Posterior vena cava (tissue), 2 donors: ENCODE results near the gene PEX26. TPM values are rescaled to one million over a fixed set of nuclear protein-coding genes. Genes with fewer than 3 reads are reported as not detected.
A peak's percentile ranks its signal among the peaks of the same experiment; 100 is the strongest.
"Not testable (repeated sequence)": the region's sequence is repeated elsewhere in the genome, so short reads cannot be mapped to it uniquely, and the experiment has no call there.

Experiments used
- DNase-seq: peaks from one replicate; pipeline ENCODE4 v3.0.0-alpha.2; 2020; ENCODE audit warnings: low spot score
- intact Hi-C, 2 donors: fragments of 100-400 bp; cut with DNase I; formaldehyde crosslinking; loops; one replicate each; pipeline versions ENCODE4 v1.14.1 to v1.14.2; 2022 to 2023
- long read RNA-seq, 2 donors: library from polyadenylated mRNA; unstranded; transcript quantifications; one replicate each; pipeline ENCODE4 v2.0.0, GENCODE V29; 2020 to 2021
- total RNA-seq, 2 donors: library from RNA; stranded (reverse); fragmentation: NEBNext Ultra II Directional; extraction: Animal tissue kit (Norgen Biotek cat#: 25700); gene quantifications; one replicate each; pipeline ENCODE4 v1.2.1, GENCODE V29; 2021
- donor health status: DM: yes; HTN: yes; CAD: no.
- donor health status: DM: yes; HTN: yes; CAD: no.

Gene PEX26
- 10 to 100 TPM; 25.5 to 28.5 TPM for total RNA-seq
- long read RNA-seq, donor 1, partial matches to known transcripts, result 0 of 2 reads
- long read RNA-seq, donor 1, other reads (novel, unspliced or antisense), result 1 of 2 reads
- long read RNA-seq, donor 2, partial matches to known transcripts, result 1 of 6 reads
- long read RNA-seq, donor 2, other reads (novel, unspliced or antisense), result 2 of 6 reads

DNA sequence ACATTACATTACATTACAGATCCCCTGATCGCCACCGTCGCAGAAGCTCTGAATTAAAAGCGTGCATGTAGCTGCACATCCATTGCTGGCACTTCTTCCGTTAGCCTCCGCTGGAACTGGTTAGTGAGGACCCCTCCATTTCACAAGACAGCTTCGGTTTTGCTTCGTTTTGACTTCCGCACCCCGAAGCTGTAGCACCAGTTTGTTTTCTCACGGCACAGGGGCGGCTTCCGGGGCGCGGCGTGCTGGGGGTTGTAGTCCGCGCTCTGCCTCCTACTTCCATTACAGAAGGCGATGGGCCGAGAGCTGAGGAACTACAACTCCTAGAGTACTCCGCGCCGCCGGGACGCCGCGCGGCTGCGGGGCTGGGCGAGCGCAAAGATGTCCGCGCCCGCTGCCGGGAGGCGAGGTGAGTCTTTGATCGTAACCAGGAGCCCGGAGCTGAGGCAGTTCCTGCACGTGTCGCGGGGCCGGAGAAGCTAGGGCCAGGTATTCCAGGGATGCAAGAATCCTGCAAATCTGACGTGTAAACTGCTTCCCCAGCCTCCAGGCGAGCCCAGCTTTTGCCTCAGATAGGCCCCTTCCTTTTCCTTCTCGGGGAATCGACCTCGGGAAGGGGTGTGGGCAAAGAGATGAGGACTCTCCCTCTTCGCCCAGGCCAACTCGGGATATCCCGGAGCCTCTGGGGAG, at the start of gene PEX26:
PEX26 (plus strand) TSS at position 352 of the 690 bp plus-strand sequence. CDS start 387 bp downstream, outside the sequence.
- intact Hi-C loops, result loop anchor here (2.0 to 10.0 kb wide), 5 partner anchors 165 to 321 kb away; no protein-coding TSS in a partner anchor
- DNase-seq, result peak; percentile 98

DNA sequence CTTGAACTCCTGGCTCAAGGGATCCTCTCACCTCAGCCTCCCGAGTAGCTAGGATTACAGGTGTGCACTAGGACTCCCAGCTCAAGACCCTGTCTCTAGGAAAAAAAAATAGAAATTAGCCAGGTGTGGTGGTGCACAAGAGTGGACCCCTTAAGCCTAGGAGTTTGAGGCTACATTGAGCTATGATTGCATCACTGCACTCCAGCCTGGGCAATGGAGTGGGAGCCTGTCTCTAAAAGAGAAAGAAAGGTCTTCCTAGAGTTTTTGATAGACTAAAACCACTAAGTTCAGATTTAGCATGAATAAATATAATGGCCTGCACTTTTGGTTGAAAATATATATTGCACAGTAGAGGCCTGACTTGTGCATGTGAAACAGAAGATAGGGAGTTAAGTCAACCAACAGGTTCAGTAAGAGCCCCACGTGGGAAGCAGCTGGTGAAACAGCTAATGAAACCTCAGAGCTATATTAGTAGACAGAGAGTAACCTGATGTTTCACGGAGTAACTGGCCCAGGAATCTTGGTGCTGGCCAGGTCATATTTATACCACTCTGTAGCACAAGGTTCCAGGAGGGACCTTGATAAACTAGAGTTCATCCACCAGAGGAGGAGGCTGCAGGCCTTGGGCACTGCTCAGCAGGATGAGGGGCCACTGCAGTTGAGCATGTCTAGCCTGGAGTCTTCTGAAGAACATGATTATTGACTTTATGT, 48.8 kb upstream of the PEX26 start:
- intact Hi-C loops, result no loop called here
- peak; percentile 11 for DNase-seq

- intact Hi-C loops, result no loop called here
- peak; percentile 17 for DNase-seq
These were observed 48.0 kb upstream of the PEX26 start for GRCh38 chr22:18029686-18030267.

DNA sequence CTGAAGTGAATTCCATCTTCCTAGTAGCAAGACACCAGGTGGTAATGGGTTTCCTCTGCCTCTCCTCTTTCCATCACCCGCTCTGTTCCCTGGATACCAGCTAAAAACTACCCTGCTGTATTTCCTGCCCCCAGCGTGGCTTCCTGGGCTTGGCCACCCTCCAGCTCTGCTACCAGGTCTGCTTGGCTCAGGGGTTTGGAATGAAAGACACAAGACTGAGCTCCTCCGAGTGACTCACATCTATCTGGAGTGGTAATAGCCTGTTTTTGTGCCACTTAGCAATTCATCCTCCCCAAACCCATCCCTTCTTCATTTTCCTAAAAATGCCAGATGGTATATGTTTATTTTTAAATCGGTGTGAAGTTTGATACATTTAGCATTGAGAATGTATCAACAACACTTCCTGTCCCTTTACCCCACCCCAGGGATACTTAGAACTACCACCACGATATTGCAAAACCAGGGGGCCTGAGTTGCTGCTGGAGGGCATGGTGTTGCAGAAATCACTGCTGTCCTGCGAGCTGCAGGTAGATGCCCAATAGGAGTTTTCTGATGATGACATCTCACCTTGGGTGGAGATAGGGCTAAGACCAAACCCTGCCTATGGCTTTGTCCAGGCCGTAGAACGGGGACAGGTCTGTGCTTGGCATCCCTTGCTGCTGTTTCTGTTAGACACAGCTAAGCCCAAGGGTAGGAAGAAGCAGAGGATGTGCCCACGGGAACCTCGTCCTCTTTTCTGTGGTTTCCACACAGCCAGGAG, 45.9 kb upstream of the PEX26 start:
- intact Hi-C loops, result no loop called here
- DNase-seq, result peak; percentile 70

GRCh38 chr22:18032455-18033101, 45.2 kb upstream of the PEX26 start:
- intact Hi-C loops, result no loop called here
- peak; percentile 55 for DNase-seq

- peak; percentile 77 for DNase-seq
- intact Hi-C loops, result no loop called here
These were observed 44.4 kb upstream of the PEX26 start for GRCh38 chr22:18033204-18033998.

- intact Hi-C loops, result no loop called here
- no peak for DNase-seq
These were observed 43.7 kb upstream of the PEX26 start for GRCh38 chr22:18034076-18034475.

- DNase-seq, result peak; percentile 53
- intact Hi-C loops, result loop anchor here (5.0 kb wide), 3 partner anchors 37 to 353 kb away; no protein-coding TSS in a partner anchor
These were observed 42.0 kb upstream of the PEX26 start for GRCh38 chr22:18035751-18036150.

- intact Hi-C loops, DNase-seq: not testable (repeated sequence)
These were observed 36.9 kb upstream of the PEX26 start for GRCh38 chr22:18040898-18041297.

DNA sequence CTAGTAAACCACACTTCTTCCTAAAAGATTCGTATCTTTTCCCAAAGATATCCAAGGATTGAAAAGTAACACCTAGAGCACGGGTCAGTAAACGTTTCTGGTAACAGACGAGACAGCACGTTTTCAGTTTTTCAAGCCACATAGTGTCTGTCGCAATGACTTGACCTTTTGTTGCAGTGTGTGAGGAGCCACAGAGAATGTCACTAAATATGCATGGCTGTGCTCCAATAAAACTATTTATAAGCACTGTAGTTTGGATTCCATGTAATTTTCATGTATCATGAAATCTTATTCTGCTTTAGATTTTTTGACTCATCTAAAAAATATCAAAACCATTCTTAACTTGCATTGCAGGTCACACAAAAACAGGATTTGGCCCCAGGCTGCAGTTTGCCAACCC, 35.1 kb upstream of the PEX26 start:
- intact Hi-C loops, result no loop called here

DNA sequence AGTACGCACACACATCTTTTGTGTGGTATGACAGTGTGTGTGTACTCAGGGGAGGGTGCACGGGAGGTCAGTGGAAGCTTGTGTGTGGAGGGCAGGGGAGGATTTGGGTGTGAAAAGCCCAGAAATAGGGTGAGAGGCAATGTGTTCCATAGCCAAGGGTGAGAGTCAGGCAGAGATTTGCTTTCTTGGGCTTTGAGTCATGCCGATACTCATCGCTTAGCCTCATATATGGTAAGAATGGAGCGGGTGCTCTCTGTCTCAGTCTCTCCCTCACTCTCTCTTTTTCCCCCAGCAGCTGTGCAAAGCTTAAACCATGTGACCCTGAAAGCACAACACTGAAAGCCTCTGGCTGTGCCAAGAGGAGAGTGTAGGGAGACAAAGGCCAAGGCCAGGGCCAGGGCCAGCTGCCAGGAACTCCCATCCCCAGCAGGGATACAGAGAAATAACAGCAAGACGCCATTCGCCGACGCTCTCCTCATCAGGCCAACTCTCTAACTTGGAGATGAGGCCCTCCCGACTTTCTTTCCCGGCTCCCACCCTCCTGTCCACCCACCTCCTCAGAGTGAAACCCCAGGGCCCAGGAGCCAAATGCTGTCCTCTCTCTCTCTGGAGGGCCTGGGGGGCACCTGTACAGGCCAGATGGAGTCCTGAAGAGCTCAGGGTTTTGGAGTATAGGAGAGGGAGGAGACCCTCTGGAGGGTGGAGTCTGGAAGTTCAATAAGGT, 33.1 kb upstream of the PEX26 start:
- peak; percentile 80 for DNase-seq
- intact Hi-C loops, result no loop called here

More for the DNA sequence above, 35.1 kb upstream of the PEX26 start:
- no peak for DNase-seq

- no peak for DNase-seq
- intact Hi-C loops, result no loop called here
These were observed 32.0 kb upstream of the PEX26 start for GRCh38 chr22:18045794-18046193.

DNA sequence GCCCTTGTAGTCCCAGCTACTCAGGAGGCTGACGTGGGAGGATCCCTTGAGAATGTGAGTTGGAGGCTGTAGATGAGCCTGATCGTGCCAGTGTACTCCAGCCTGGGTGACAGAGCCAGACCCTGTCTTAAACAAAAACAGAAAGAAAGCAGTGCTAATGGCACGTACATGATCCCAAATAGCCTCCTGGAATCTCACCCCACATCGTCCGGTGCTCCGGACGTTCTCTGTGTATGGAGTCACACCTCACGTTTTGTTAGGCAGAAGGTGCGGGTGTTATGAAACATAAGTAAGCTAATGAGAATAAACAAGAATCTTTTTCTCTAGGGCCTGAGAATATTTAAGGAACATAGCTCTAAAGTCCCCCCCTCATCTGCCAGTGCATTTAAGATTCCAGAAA, 29.7 kb upstream of the PEX26 start:
- peak; percentile 63 for DNase-seq
- intact Hi-C loops, result no loop called here

DNA sequence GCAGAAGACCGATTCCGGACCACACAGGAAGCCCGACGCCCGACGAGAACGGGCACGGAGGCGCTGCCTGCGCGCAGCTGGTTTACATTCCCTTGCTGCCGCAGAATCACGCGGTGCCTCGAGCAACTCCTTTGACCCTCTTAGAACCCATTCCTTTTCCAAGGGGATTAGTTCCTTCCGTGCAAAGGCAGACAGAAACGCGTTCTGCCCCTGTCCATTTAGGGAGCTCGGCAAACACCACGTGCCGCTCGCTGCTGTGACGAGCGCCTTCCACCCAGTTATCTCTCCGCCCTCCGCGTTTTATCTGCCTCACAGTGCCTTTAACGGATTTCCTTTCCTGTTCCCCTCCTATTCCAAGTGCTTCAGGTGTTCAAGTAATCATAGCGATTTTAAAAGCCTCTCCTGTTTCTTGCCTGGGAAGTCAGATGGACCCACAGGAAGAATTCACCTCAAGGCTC, 29.3 kb upstream of the PEX26 start:
- peak; percentile 73 for DNase-seq
- intact Hi-C loops, result no loop called here

DNA sequence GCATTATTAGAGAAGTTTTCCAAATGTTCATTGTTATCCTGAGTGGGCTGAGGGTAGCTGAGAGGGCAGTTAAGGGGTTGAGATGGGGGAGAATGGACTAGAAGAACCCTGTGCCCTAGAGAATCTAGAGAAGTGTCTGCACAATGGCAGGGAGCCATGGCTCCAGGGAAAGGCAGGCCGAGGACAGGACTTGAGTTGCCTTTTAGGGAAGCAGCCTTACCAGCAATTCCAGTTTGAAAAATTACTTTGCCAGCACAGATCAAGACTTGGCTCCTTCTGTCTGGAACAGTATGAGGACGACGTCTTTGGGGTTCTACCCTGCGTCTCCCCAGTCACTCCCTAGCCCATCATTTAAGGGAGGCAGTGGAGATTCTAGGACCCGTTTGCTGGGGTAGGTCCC, 27.7 kb upstream of the PEX26 start:
- intact Hi-C loops, result no loop called here
- peak; percentile 28 for DNase-seq

- intact Hi-C loops, result not testable (repeated sequence)
- DNase-seq, result peak; percentile 24
These were observed 26.7 kb upstream of the PEX26 start for GRCh38 chr22:18051113-18051512.

GRCh38 chr22:18053216-18053946, 24.4 kb upstream of the PEX26 start:
- peak; percentile 46 for DNase-seq
- intact Hi-C loops, result not testable (repeated sequence)
